WTC11 (cell line): ENCODE results near the gene ZNF451. TPM values are rescaled to one million over a fixed set of nuclear protein-coding genes. Genes with fewer than 3 reads are reported as not detected.

Source experiments
- ATAC-seq: fragments of 200-7000 bp; cut with Tn5 transposase; 2 replicates; pipeline ENCODE4 v1.10.0; 2021; ENCODE audit warnings: mild to moderate bottlenecking, moderate library complexity
- CTCF ChIA-PET: fragments of 300-600 bp; sonication (Branson Sonifier 250); formaldehyde crosslinking; loops from one replicate; lab custom pipeline; 2021; ENCODE audit warnings: antibody characterized with exemption; lab: Charles Lee
- POLR2A ChIA-PET: fragments of 350-600 bp; sonication (Branson Sonifier 250); formaldehyde crosslinking; loops from one replicate; lab custom pipeline; 2021; ENCODE audit warnings: antibody characterized with exemption; lab: Charles Lee
- DNase-seq: peaks from one replicate; pipeline ENCODE4 v3.0.0; 2021; ENCODE audit warnings: low spot score
- H3K27ac Mint-ChIP-seq: 2 replicates; pipeline ENCODE4 v1.8.0; 2021; ENCODE audit warnings: mixed read lengths
- H3K27me3 Mint-ChIP-seq: 2 replicates; pipeline ENCODE4 v1.8.0; 2021; ENCODE audit warnings: low read depth, mild to moderate bottlenecking, moderate library complexity, mixed read lengths
- H3K36me3 Mint-ChIP-seq: 2 replicates; pipeline ENCODE4 v1.8.0; 2021; ENCODE audit warnings: mixed read lengths
- H3K4me1 Mint-ChIP-seq: 2 replicates; pipeline ENCODE4 v1.8.0; 2022; ENCODE audit warnings: mixed read lengths
- H3K4me3 Mint-ChIP-seq: 2 replicates; pipeline ENCODE4 v1.8.0; 2021; ENCODE audit warnings: mild to moderate bottlenecking, moderate library complexity, mixed read lengths
- H3K9me3 Mint-ChIP-seq: 2 replicates; pipeline ENCODE4 v1.8.0; 2021; ENCODE audit warnings: mixed read lengths
- CREM ChIP-seq: sonication (generic); formaldehyde crosslinking; IDR thresholded peaks from 2 replicates; pipeline ENCODE4 v1.8.1; 2022; ENCODE audit warnings: mild to moderate bottlenecking, missing genetic modification reagents, moderate library complexity
- ESRRA ChIP-seq: sonication (generic); formaldehyde crosslinking; IDR thresholded peaks from 2 replicates; pipeline ENCODE4 v1.8.1; 2022; ENCODE audit warnings: mild to moderate bottlenecking, missing genetic modification reagents, borderline replicate concordance
- FOXJ3 ChIP-seq: sonication (generic); formaldehyde crosslinking; IDR thresholded peaks from 2 replicates; pipeline ENCODE4 v1.9.0; 2021; ENCODE audit warnings: missing genetic modification reagents, mild to moderate bottlenecking, borderline replicate concordance
- GTF2I ChIP-seq: fragments of 250-450 bp; sonication (Bioruptor Pico); conservative IDR thresholded peaks from 2 replicates; pipeline ENCODE4 v1.4.0; 2021; ENCODE audit warnings: mild to moderate bottlenecking
- HMGA2 ChIP-seq: fragments of 250-450 bp; sonication (Bioruptor Pico); IDR thresholded peaks from 2 replicates; pipeline ENCODE4 v1.4.0; 2021; ENCODE audit warnings: mild to moderate bottlenecking, moderate library complexity
- JUN ChIP-seq: sonication (generic); formaldehyde crosslinking; IDR thresholded peaks from 2 replicates; pipeline ENCODE4 v1.8.0; 2023; ENCODE audit warnings: mild to moderate bottlenecking, missing genetic modification reagents
- MXD4 ChIP-seq: fragments of 250-450 bp; sonication (Bioruptor Pico); IDR thresholded peaks from 2 replicates; pipeline ENCODE4 v1.8.0; 2021; ENCODE audit warnings: mild to moderate bottlenecking, moderate library complexity, borderline replicate concordance
- NR2C2 ChIP-seq: sonication (generic); formaldehyde crosslinking; IDR thresholded peaks from 2 replicates; pipeline ENCODE4 v1.8.0; 2022; ENCODE audit warnings: mild to moderate bottlenecking, missing genetic modification reagents
- PRRX2 ChIP-seq: fragments of 250-450 bp; sonication (Bioruptor Pico); IDR thresholded peaks from 2 replicates; pipeline ENCODE4 v1.8.0; 2021; ENCODE audit warnings: mild to moderate bottlenecking
- SMAD4 ChIP-seq: sonication (generic); formaldehyde crosslinking; IDR thresholded peaks from 2 replicates; pipeline ENCODE4 v1.8.0; 2022; ENCODE audit warnings: mild to moderate bottlenecking, missing genetic modification reagents
- TEAD1 ChIP-seq: sonication (generic); formaldehyde crosslinking; IDR thresholded peaks from 2 replicates; pipeline ENCODE4 v1.8.0; 2022; ENCODE audit warnings: mild to moderate bottlenecking, missing genetic modification reagents
- TP53 ChIP-seq: sonication (generic); formaldehyde crosslinking; IDR thresholded peaks from 2 replicates; pipeline ENCODE4 v1.8.1; 2023; ENCODE audit warnings: mild to moderate bottlenecking, missing genetic modification reagents
- ZNF121 ChIP-seq: sonication (generic); formaldehyde crosslinking; IDR thresholded peaks from 2 replicates; pipeline ENCODE4 v1.8.0; 2023; ENCODE audit warnings: missing genetic modification reagents
- ZNF138 ChIP-seq: sonication (generic); formaldehyde crosslinking; conservative IDR thresholded peaks from 2 replicates; pipeline ENCODE4 v1.8.1; 2022; ENCODE audit warnings: mild to moderate bottlenecking, moderate library complexity, missing genetic modification reagents
- ZNF416 ChIP-seq: fragments of 250-450 bp; sonication (Bioruptor Pico); IDR thresholded peaks from 2 replicates; pipeline ENCODE4 v1.9.0; 2021; ENCODE audit warnings: mild to moderate bottlenecking, inconsistent platforms
- ZNF423 ChIP-seq: fragments of 250-450 bp; sonication (Bioruptor Pico); IDR thresholded peaks from 2 replicates; pipeline ENCODE4 v2.1.2; 2022; ENCODE audit warnings: mild to moderate bottlenecking, moderate library complexity
- total RNA-seq: library from RNA; stranded (reverse); gene quantifications from 3 replicates; pipeline ENCODE4 v1.2.3, GENCODE V29; 2021
- TF ChIP-seq, protein P1 (sequence below): sonication (generic); formaldehyde crosslinking; IDR thresholded peaks from 2 replicates; pipeline ENCODE4 v1.8.0; 2023; ENCODE audit warnings: missing genetic modification reagents, mild to moderate bottlenecking, borderline replicate concordance
- TF ChIP-seq, protein P2 (sequence below): sonication (generic); formaldehyde crosslinking; IDR thresholded peaks from 2 replicates; pipeline ENCODE4 v1.8.0; 2022; ENCODE audit warnings: mild to moderate bottlenecking, missing genetic modification reagents
- TF ChIP-seq, protein P3 (sequence below): sonication (generic); formaldehyde crosslinking; conservative IDR thresholded peaks from 2 replicates; pipeline ENCODE4 v1.8.1; 2022; ENCODE audit warnings: mild to moderate bottlenecking, missing genetic modification reagents
- TF ChIP-seq, protein P4 (sequence below): fragments of 250-450 bp; sonication (Bioruptor Pico); IDR thresholded peaks from 2 replicates; pipeline ENCODE4 v1.9.0; 2021; ENCODE audit warnings: mild to moderate bottlenecking
- TF ChIP-seq, protein P5 (sequence below): fragments of 200-600 bp; IDR thresholded peaks from 2 replicates; pipeline ENCODE4 v1.8.0; 2022; ENCODE audit warnings: antibody characterized with exemption
- TF ChIP-seq, protein P6 (sequence below): fragments of 250-450 bp; sonication (Bioruptor Pico); IDR thresholded peaks from 2 replicates; pipeline ENCODE4 v2.1.2; 2022; ENCODE audit warnings: mild to moderate bottlenecking, moderate library complexity

The ZNF451 gene
- total RNA-seq, 1 experiment from 2014 or later = 55.4 TPM

DNA sequence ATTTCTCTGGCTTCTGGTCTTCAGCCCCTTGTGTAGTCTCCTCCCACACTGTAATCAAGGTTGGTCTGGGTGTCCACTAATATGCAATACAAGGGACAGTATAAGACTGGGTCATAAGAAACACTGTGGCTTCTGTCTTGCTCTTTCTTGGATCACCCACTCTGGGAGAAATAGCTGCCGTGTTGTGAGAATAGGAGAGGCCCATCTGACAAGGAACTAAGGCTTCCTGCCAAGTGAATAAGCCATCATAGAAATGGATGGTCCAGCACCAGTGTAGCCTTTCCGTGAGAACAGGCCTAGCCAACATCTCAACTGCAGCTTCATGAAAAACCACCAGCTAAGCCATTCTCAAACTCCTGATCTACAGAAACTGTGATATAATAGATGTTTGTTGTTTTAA lies 105.5 kb downstream of the ZNF451 start (continued):
- TF ChIP-seq HMGA2 (CRISPR knock-in tag) = no peak
- TF ChIP-seq FOXJ3 (CRISPR knock-in tag) = no peak
- no peak for TF ChIP-seq ESRRA (CRISPR knock-in tag)
- no peak for TF ChIP-seq SMAD4
- no peak for TF ChIP-seq ZNF121 (CRISPR knock-in tag)

DNA sequence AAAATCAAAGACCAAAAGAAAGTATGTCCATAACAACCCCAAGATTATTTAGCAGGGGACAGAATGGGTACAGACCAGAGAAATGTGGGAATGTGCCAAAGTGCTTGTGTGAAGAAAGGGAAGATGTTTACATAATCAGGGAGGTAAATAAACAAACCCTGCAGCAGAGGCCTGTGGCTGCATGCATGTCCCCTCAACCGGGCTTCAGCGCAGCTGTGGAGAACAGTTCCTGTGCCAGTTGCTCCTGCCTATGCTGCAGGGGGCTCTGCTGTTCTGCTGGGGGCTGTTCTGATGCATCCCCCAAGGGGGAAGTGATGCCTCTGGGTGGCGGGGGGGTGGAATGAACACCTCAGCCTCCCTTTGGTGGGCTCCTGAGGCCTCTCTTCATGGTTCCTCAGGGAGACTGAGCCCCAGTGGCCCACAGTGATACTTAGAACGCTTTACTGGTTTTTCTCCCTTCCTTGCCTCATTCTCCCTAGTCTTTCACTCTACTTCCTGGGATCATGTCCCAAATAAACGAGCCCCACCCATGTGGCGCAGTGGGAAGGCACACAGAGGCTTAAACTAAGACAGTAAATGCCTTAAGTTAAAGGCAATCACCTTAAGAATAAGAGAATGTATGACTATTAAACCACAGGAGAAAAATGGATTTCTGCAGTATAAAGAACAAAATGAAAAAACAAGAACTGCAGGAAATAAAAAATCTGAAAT lies 109.1 kb downstream of the ZNF451 start:
- H3K9me3 Mint-ChIP-seq = no peaks in the 10 kb centered on the region
- ATAC-seq (peak; percentile 93), DNase-seq (peak; percentile 44)
- peaks cover 18% of the 10 kb centered on the region for H3K4me1 Mint-ChIP-seq
- ChIA-PET CTCF (interaction anchor here (1.2 to 1.6 kb wide), 2 partner anchors 22 to 118 kb away, joined by 3 to 5 read pairs; partner anchors contain the start of gene PRIM2), POLR2A (interaction anchor here (1.2 kb wide), 1 partner anchor 118 kb away, joined by 4 read pairs; the partner anchor contains the start of gene PRIM2)
- H3K27ac Mint-ChIP-seq = peak overlapping the region; percentile 95
- TF ChIP-seq GTF2I (CRISPR knock-in tag) (no peak), CREM (no peak), ZNF423 (CRISPR knock-in tag) (no peak), MXD4 (CRISPR knock-in tag) (no peak), TEAD1 (CRISPR knock-in tag) (no peak), ZNF121 (CRISPR knock-in tag) (no peak)
- TF ChIP-seq, protein P1, sequence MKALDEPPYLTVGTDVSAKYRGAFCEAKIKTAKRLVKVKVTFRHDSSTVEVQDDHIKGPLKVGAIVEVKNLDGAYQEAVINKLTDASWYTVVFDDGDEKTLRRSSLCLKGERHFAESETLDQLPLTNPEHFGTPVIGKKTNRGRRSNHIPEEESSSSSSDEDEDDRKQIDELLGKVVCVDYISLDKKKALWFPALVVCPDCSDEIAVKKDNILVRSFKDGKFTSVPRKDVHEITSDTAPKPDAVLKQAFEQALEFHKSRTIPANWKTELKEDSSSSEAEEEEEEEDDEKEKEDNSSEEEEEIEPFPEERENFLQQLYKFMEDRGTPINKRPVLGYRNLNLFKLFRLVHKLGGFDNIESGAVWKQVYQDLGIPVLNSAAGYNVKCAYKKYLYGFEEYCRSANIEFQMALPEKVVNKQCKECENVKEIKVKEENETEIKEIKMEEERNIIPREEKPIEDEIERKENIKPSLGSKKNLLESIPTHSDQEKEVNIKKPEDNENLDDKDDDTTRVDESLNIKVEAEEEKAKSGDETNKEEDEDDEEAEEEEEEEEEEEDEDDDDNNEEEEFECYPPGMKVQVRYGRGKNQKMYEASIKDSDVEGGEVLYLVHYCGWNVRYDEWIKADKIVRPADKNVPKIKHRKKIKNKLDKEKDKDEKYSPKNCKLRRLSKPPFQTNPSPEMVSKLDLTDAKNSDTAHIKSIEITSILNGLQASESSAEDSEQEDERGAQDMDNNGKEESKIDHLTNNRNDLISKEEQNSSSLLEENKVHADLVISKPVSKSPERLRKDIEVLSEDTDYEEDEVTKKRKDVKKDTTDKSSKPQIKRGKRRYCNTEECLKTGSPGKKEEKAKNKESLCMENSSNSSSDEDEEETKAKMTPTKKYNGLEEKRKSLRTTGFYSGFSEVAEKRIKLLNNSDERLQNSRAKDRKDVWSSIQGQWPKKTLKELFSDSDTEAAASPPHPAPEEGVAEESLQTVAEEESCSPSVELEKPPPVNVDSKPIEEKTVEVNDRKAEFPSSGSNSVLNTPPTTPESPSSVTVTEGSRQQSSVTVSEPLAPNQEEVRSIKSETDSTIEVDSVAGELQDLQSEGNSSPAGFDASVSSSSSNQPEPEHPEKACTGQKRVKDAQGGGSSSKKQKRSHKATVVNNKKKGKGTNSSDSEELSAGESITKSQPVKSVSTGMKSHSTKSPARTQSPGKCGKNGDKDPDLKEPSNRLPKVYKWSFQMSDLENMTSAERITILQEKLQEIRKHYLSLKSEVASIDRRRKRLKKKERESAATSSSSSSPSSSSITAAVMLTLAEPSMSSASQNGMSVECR (CRISPR knock-in tag) = no peak
- TF ChIP-seq, protein P2, sequence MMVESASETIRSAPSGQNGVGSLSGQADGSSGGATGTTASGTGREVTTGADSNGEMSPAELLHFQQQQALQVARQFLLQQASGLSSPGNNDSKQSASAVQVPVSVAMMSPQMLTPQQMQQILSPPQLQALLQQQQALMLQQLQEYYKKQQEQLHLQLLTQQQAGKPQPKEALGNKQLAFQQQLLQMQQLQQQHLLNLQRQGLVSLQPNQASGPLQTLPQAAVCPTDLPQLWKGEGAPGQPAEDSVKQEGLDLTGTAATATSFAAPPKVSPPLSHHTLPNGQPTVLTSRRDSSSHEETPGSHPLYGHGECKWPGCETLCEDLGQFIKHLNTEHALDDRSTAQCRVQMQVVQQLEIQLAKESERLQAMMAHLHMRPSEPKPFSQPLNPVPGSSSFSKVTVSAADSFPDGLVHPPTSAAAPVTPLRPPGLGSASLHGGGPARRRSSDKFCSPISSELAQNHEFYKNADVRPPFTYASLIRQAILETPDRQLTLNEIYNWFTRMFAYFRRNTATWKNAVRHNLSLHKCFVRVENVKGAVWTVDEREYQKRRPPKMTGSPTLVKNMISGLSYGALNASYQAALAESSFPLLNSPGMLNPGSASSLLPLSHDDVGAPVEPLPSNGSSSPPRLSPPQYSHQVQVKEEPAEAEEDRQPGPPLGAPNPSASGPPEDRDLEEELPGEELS (CRISPR knock-in tag) = 0 out of 2 replicates have a peak, but pooled peaks have one; percentile 35
- H3K27me3 Mint-ChIP-seq = no peaks in the 10 kb centered on the region
- no peak overlapping the region for H3K4me3 Mint-ChIP-seq
- H3K36me3 Mint-ChIP-seq = peaks cover 4% of the 10 kb centered on the region; the same call in 1 of the 2 replicates

DNA sequence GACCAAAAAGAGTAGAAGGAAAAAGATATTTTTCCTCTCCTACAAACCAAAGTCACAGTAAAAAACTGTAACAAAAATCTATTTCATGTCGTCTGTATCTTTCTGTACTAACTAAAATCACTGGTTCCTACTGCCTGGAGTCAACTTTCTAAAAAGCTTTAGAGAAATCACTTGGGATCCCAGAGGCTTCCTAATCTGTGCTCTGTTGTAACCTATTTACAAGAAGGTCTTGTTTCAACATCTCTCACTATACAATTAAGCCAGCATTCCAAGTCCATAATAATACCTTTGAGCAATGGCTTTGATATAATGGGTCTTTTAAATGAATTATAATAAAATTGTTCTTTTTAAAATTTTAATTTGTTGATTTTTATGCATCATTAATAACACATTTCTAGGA lies 111.7 kb downstream of the ZNF451 start:
- no peak overlapping the region for H3K27ac Mint-ChIP-seq
- ATAC-seq = no peak
- no peak for DNase-seq
- no peaks in the 10 kb centered on the region for H3K27me3 Mint-ChIP-seq
- no peaks in the 10 kb centered on the region for H3K9me3 Mint-ChIP-seq
- POLR2A ChIA-PET = no interaction called here
- CTCF ChIA-PET = no interaction called here
- H3K4me1 Mint-ChIP-seq = peaks cover 30% of the 10 kb centered on the region
- H3K36me3 Mint-ChIP-seq = peaks cover 4% of the 10 kb centered on the region; the same call in 1 of the 2 replicates
- no peak overlapping the region for H3K4me3 Mint-ChIP-seq
- TF ChIP-seq JUN (CRISPR knock-in tag) (no peak), PRRX2 (CRISPR knock-in tag) (no peak), TP53 (CRISPR knock-in tag) (no peak), NR2C2 (no peak), ZNF138 (CRISPR knock-in tag) (no peak), ZNF416 (CRISPR knock-in tag) (no peak)
- TF ChIP-seq, protein P3, sequence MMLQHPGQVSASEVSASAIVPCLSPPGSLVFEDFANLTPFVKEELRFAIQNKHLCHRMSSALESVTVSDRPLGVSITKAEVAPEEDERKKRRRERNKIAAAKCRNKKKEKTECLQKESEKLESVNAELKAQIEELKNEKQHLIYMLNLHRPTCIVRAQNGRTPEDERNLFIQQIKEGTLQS (CRISPR knock-in tag) = no peak
- TF ChIP-seq, protein P4, sequence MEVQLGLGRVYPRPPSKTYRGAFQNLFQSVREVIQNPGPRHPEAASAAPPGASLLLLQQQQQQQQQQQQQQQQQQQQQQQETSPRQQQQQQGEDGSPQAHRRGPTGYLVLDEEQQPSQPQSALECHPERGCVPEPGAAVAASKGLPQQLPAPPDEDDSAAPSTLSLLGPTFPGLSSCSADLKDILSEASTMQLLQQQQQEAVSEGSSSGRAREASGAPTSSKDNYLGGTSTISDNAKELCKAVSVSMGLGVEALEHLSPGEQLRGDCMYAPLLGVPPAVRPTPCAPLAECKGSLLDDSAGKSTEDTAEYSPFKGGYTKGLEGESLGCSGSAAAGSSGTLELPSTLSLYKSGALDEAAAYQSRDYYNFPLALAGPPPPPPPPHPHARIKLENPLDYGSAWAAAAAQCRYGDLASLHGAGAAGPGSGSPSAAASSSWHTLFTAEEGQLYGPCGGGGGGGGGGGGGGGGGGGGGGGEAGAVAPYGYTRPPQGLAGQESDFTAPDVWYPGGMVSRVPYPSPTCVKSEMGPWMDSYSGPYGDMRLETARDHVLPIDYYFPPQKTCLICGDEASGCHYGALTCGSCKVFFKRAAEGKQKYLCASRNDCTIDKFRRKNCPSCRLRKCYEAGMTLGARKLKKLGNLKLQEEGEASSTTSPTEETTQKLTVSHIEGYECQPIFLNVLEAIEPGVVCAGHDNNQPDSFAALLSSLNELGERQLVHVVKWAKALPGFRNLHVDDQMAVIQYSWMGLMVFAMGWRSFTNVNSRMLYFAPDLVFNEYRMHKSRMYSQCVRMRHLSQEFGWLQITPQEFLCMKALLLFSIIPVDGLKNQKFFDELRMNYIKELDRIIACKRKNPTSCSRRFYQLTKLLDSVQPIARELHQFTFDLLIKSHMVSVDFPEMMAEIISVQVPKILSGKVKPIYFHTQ (CRISPR knock-in tag) = no peak
- TF ChIP-seq, protein P5, sequence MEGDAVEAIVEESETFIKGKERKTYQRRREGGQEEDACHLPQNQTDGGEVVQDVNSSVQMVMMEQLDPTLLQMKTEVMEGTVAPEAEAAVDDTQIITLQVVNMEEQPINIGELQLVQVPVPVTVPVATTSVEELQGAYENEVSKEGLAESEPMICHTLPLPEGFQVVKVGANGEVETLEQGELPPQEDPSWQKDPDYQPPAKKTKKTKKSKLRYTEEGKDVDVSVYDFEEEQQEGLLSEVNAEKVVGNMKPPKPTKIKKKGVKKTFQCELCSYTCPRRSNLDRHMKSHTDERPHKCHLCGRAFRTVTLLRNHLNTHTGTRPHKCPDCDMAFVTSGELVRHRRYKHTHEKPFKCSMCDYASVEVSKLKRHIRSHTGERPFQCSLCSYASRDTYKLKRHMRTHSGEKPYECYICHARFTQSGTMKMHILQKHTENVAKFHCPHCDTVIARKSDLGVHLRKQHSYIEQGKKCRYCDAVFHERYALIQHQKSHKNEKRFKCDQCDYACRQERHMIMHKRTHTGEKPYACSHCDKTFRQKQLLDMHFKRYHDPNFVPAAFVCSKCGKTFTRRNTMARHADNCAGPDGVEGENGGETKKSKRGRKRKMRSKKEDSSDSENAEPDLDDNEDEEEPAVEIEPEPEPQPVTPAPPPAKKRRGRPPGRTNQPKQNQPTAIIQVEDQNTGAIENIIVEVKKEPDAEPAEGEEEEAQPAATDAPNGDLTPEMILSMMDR = no peak
- TF ChIP-seq, protein P6, sequence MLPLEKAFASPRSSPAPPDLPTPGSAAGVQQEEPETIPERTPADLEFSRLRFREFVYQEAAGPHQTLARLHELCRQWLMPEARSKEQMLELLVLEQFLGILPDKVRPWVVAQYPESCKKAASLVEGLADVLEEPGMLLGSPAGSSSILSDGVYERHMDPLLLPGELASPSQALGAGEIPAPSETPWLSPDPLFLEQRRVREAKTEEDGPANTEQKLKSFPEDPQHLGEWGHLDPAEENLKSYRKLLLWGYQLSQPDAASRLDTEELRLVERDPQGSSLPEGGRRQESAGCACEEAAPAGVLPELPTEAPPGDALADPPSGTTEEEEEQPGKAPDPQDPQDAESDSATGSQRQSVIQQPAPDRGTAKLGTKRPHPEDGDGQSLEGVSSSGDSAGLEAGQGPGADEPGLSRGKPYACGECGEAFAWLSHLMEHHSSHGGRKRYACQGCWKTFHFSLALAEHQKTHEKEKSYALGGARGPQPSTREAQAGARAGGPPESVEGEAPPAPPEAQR = no peak
